Astrocyte of the spinal cord (primary cell): ENCODE data around the gene LMBR1.

Source experiments
- DNase-seq: peaks from one replicate; pipeline ENCODE4 v3.0.0; 2011; ENCODE audit warnings: low read depth, low spot score
- H3K4me3 ChIP-seq: 2 replicates; pipeline ENCODE4 v1.5.1; 2011; ENCODE audit warnings: low read depth, mild to moderate bottlenecking, low read length, moderate library complexity
- CTCF ChIP-seq: IDR thresholded peaks from 2 replicates; pipeline ENCODE4 v1.5.1; 2012; ENCODE audit warnings: low read depth, mild to moderate bottlenecking, low read length, inconsistent platforms
- in situ Hi-C: cut with HindIII; loops from 2 replicates; pipeline ENCODE4 v1.10.0; 2017; ENCODE audit warnings: low sequenced_read_pairs

Gene LMBR1

DNA sequence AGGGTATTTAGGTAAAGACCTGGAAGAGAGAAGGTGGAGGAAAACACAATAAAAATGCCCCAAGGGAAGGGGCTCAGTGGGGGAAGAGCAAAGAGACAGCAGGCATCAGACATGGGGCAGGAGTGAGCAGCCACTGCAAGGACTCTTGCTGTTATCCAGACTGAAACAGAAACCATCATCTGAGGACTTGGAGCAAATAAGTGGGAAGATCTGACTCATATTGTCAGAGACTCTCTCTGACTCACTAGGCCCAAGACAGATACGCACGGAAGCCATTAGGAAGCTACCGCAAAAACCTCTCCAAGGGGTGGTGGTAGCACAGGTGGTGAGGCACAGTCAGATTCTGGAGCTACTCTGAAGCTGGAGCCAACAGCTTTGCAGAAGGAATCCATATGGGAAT lies 141.7 kb downstream of the LMBR1 start:
- in situ Hi-C loops, result no loop called here
- no peak overlapping the region for H3K4me3 ChIP-seq
- TF ChIP-seq CTCF, result no peak
- DNase-seq, result peak; percentile 96

DNA sequence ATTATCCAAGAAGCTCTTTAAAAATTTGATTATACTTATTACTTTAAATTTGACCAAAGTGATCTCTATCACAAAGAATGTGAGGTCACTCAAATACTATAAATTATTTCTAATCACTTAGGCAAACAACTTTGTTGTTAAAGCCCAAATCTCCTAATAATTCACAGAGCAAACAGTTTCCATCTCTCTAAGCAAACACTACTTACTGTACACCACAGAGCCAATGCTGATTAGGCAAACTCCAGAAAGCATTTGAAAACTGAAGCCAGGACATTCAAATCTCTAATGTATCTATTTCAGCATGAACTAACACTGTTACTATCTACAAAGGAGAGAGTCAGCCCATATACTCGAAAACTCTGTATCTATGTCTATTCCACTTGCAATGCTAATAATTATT lies 145.3 kb downstream of the LMBR1 start:
- in situ Hi-C loops, result no loop called here
- TF ChIP-seq CTCF, result no peak
- no peak for DNase-seq
- no peak overlapping the region for H3K4me3 ChIP-seq

GRCh38 chr7:156746891-156747290 lies 146.1 kb downstream of the LMBR1 start:
- DNase-seq, result no peak
- H3K4me3 ChIP-seq, result no peak overlapping the region
- in situ Hi-C loops, result no loop called here
- TF ChIP-seq CTCF, result no peak

DNA sequence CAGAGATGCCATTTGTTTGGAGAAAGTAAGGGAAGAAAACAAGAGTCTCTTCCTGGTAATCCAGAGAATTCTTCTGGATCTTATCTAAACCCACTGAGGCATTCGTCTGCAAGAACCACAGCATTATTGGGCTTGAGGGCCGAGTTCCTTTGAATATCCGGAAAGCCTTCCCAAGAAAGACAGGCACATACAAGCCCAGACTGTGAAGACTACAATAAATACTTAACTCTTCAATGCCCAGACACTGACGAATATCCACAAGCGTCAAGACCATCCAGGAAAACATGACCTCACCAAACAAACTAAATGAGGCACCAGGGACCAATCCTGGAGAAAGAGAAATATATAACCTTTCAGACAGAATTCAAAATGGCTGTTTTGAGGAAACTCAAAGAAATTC lies 153.4 kb downstream of the LMBR1 start:
- TF ChIP-seq CTCF, result no peak
- H3K4me3 ChIP-seq, result no peak overlapping the region
- no peak for DNase-seq
- in situ Hi-C loops, result no loop called here

GRCh38 chr7:156735851-156736250 lies 157.1 kb downstream of the LMBR1 start:
- in situ Hi-C loops, result no loop called here
- H3K4me3 ChIP-seq, result no peak overlapping the region
- no peak for DNase-seq
- TF ChIP-seq CTCF, result no peak

DNA sequence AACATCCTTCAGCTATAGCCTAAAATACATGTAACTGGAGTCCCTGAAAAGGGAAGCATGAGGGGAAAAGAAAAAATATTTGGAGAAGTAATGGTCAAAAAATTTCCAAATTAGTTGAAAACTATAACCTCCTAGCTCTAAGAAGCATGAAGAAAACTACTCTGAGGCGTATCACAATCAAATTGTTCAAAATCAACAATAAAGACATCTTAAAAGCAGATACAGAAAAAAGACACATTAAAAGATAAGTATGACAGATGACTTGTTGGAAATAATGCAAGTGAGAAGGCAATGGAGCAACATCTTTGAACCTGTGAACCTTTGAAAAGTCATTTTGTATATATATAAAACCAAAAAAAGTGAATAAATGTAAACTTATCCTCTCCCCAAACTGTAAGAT lies 159.3 kb downstream of the LMBR1 start:
- no peak for DNase-seq
- H3K4me3 ChIP-seq, result no peak overlapping the region
- no peak for TF ChIP-seq CTCF
- in situ Hi-C loops, result no loop called here

GRCh38 chr7:156732091-156732625 lies 160.8 kb downstream of the LMBR1 start:
- in situ Hi-C loops, result no loop called here
- DNase-seq, result peak; percentile 35
- H3K4me3 ChIP-seq, result no peak overlapping the region
- no peak for TF ChIP-seq CTCF
